GM12873 (cell line): ENCODE measurements around the gene TIGIT.

Experiments
- TF ChIP-seq, protein P1 (sequence below): IDR thresholded peaks from 2 replicates; pipeline ENCODE4 v1.5.1; 2012; ENCODE audit warnings: low read depth, mild to moderate bottlenecking, moderate library complexity, low read length, control low read depth; ENCODE audit not compliant: insufficient read depth; ENCODE audit errors: missing control alignments

TIGIT gene

GRCh38 chr3:114299421-114299820, 5.6 kb downstream of the TIGIT start:
- TF ChIP-seq, protein P1, sequence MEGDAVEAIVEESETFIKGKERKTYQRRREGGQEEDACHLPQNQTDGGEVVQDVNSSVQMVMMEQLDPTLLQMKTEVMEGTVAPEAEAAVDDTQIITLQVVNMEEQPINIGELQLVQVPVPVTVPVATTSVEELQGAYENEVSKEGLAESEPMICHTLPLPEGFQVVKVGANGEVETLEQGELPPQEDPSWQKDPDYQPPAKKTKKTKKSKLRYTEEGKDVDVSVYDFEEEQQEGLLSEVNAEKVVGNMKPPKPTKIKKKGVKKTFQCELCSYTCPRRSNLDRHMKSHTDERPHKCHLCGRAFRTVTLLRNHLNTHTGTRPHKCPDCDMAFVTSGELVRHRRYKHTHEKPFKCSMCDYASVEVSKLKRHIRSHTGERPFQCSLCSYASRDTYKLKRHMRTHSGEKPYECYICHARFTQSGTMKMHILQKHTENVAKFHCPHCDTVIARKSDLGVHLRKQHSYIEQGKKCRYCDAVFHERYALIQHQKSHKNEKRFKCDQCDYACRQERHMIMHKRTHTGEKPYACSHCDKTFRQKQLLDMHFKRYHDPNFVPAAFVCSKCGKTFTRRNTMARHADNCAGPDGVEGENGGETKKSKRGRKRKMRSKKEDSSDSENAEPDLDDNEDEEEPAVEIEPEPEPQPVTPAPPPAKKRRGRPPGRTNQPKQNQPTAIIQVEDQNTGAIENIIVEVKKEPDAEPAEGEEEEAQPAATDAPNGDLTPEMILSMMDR: peak; percentile 38

GRCh38 chr3:114299941-114300624, 6.3 kb downstream of the TIGIT start:
- TF ChIP-seq, protein P1: no peak

DNA sequence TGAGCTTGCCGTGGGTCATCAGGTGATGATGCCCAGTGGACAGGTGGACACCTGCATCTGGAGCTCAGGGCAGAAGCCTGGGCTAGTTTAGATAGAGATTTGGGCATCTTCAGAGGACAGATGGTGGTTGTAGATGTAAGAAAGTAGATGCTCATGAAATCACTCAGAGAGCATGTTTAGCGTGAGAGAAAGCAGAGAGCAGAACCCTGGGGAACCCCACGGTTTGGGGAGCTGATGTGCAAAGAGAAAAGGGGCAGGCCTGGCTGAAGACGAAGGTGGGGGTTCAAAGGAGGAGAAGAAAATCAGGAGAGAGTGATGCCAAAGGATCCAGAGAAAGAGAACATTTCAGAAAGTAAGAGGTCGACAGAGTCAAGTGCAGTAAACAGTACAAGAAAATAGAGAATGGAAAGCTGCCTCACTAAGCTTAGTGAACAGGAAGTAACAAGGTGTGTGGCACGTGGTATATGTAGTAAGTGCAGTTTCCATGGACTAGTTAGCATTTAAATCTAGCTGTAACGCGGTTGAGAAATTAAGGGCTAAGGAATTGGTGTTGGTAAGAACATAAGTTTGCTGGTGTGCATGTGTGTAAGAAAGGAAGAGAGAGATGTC, 13.5 kb downstream of the TIGIT start:
- TF ChIP-seq, protein P1: no peak

- TF ChIP-seq, protein P1: no peak
Measured at GRCh38 chr3:114307832-114308231, 14.0 kb downstream of the TIGIT start.

DNA sequence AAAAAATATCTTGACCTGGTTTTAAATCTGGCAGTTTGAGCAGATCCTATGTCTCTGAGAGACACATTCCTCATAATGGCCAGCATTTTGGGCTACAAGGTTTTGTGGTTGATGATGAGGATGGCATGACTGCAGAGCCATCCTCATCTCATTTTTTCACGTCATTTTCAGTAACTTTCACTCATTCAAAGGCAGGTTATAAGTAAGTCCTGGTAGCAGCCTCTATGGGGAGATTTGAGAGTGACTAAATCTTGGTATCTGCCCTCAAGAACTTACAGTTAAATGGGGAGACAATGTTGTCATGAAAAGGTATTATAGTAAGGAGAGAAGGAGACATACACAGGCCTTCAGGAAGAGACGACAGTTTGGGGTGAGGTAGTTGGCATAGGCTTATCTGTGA, 14.5 kb downstream of the TIGIT start:
- TF ChIP-seq, protein P1: no peak

DNA sequence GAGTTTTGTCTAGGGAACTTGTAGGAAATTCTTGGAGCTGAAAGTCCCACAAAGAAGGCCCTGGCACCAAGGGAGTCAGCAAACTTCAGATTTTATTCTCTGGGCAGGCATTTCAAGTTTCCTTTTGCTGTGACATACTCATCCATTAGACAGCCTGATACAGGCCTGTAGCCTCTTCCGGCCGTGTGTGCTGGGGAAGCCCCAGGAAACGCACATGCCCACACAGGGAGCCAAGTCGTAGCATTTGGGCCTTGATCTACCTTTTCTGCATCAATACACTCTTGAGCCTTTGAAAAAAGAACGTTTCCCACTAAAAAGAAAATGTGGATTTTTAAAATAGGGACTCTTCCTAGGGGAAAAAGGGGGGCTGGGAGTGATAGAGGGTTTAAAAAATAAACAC, 15.0 kb downstream of the TIGIT start:
- TF ChIP-seq, protein P1: no peak

- TF ChIP-seq, protein P1: no peak
Measured at GRCh38 chr3:114310695-114311094, 16.9 kb downstream of the TIGIT start.
